ENCODE data around the gene ACSM6.

Gene ACSM6

DNA sequence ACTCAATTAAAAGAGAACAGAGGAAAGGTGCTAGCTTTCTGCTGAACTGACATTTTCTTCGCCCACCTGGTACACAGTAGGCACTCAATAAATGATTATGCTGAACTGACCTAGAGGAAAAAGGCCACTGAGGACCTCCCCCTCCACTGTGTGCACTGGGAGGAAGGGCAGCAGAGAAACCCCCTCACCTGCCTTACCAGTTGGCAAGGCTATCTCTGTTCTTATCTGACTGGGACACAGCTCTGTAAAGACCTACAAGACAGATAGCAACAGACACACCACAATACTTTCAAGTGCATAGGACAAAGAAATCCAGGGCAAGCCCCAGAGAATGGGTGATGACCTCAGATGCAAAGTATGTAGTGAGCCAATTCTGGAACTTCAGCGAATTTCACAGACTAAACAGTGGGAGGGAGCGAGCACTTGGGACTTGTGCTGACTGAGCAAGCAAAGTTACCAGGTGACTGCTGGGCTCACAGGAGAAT lies 66.4 kb downstream of the ACSM6 start:
- H3K4me1 ChIP-seq (ENCODE audit: insufficient read depth, low read length) = peaks cover 26% of the 10 kb centered on the region
- H3K9ac ChIP-seq (ENCODE audit: low read depth, low read length) = peak overlapping the region; percentile 10; the same call in 1 of the 2 replicates
- WGBS = 77% methylated on average over 3 of the region's 3 CpGs
- H3K27ac ChIP-seq (ENCODE audit: low read depth, low read length) = peak overlapping the region; percentile 34
- H3K36me3 ChIP-seq (ENCODE audit: insufficient read depth, low read length) = peaks cover 70% of the 10 kb centered on the region
- no peak overlapping the region for H3K4me3 ChIP-seq (ENCODE audit: low read length)
- H3K27me3 ChIP-seq (ENCODE audit: insufficient read depth, low read length) = no peaks in the 10 kb centered on the region
- peaks cover 7% of the 10 kb centered on the region; the same call in 1 of the 2 replicates for H3K9me3 ChIP-seq (ENCODE audit: insufficient read depth, low read depth, low read length)

- 94% methylated on average over 4 of the region's 4 CpGs for WGBS
- peaks cover 70% of the 10 kb centered on the region for H3K36me3 ChIP-seq (ENCODE audit: insufficient read depth, low read length)
- H3K4me3 ChIP-seq (ENCODE audit: low read length) = no peak overlapping the region
- H3K9ac ChIP-seq (ENCODE audit: low read depth, low read length) = peak overlapping the region; percentile 10; the same call in 1 of the 2 replicates
- peaks cover 26% of the 10 kb centered on the region for H3K4me1 ChIP-seq (ENCODE audit: insufficient read depth, low read length)
- H3K9me3 ChIP-seq (ENCODE audit: insufficient read depth, low read depth, low read length) = peaks cover 7% of the 10 kb centered on the region; the same call in 1 of the 2 replicates
- H3K27ac ChIP-seq (ENCODE audit: low read depth, low read length) = peak overlapping the region; percentile 34; the same call in 1 of the 2 replicates
- H3K27me3 ChIP-seq (ENCODE audit: insufficient read depth, low read length) = no peaks in the 10 kb centered on the region
Observed at GRCh38 chr10:95260909-95261552, 67.0 kb downstream of the ACSM6 start.

- Histone ChIP-seq H3K27me3 (ENCODE audit: insufficient read depth, low read length) (no peaks in the 10 kb centered on the region), H3K4me1 (ENCODE audit: insufficient read depth, low read length) (peaks cover 32% of the 10 kb centered on the region), H3K4me3 (ENCODE audit: low read length) (no peak overlapping the region), H3K9me3 (ENCODE audit: insufficient read depth, low read depth, low read length) (peaks cover 4% of the 10 kb centered on the region; the same call in 1 of the 2 replicates), H3K36me3 (ENCODE audit: insufficient read depth, low read length) (peaks cover 71% of the 10 kb centered on the region), H3K27ac (ENCODE audit: low read depth, low read length) (no peak overlapping the region), H3K9ac (ENCODE audit: low read depth, low read length) (no peak overlapping the region)
- 94% methylated on average over 3 of the region's 3 CpGs for WGBS
Observed at GRCh38 chr10:95261926-95262325, 67.9 kb downstream of the ACSM6 start.

- Histone ChIP-seq H3K27ac (ENCODE audit: low read depth, low read length) (no peak overlapping the region), H3K27me3 (ENCODE audit: insufficient read depth, low read length) (no peaks in the 10 kb centered on the region), H3K36me3 (ENCODE audit: insufficient read depth, low read length) (peaks cover 71% of the 10 kb centered on the region), H3K4me3 (ENCODE audit: low read length) (no peak overlapping the region), H3K4me1 (ENCODE audit: insufficient read depth, low read length) (peaks cover 42% of the 10 kb centered on the region), H3K9me3 (ENCODE audit: insufficient read depth, low read depth, low read length) (peaks cover 2% of the 10 kb centered on the region; the same call in 1 of the 2 replicates), H3K9ac (ENCODE audit: low read depth, low read length) (no peak overlapping the region)
- 85% methylated on average over 5 of the region's 5 CpGs for WGBS
Observed at GRCh38 chr10:95262763-95263518, 68.9 kb downstream of the ACSM6 start.

DNA sequence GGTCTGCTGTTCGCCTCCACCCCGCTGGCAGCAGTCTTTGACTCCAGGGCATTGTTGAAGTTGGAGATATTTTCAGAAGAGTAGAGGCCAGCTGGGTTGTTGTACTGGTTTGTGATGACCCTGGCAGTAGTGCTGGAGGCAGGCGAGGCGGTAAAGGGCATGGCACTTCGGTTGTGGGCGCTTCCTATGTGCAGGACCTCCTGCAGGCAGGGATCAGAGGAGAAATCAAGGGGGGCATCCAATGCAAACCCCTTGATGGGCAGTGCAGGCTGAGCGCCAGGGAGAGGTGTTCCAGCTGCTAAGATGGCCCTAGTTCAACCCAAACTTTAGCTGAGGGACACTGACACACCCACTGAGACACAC lies 69.8 kb downstream of the ACSM6 start:
- H3K36me3 ChIP-seq (ENCODE audit: insufficient read depth, low read length) = peaks cover 71% of the 10 kb centered on the region
- no peak overlapping the region for H3K4me3 ChIP-seq (ENCODE audit: low read length)
- peak overlapping the region; percentile 76 for H3K27ac ChIP-seq (ENCODE audit: low read depth, low read length)
- H3K9ac ChIP-seq (ENCODE audit: low read depth, low read length) = no peak overlapping the region
- H3K27me3 ChIP-seq (ENCODE audit: insufficient read depth, low read length) = no peaks in the 10 kb centered on the region
- H3K4me1 ChIP-seq (ENCODE audit: insufficient read depth, low read length) = peaks cover 50% of the 10 kb centered on the region
- 83% methylated on average over 7 of the region's 7 CpGs for WGBS
- H3K9me3 ChIP-seq (ENCODE audit: insufficient read depth, low read depth, low read length) = no peaks in the 10 kb centered on the region

- peaks cover 51% of the 10 kb centered on the region for H3K4me1 ChIP-seq (ENCODE audit: insufficient read depth, low read length)
- no peaks in the 10 kb centered on the region for H3K27me3 ChIP-seq (ENCODE audit: insufficient read depth, low read length)
- no peaks in the 10 kb centered on the region for H3K9me3 ChIP-seq (ENCODE audit: insufficient read depth, low read depth, low read length)
- peak overlapping the region; percentile 92 for H3K27ac ChIP-seq (ENCODE audit: low read depth, low read length)
- H3K36me3 ChIP-seq (ENCODE audit: insufficient read depth, low read length) = peaks cover 70% of the 10 kb centered on the region
- 0 out of 2 replicates have a peak overlapping the region, but pooled peaks have one; percentile 6 for H3K4me3 ChIP-seq (ENCODE audit: low read length)
- 28% methylated on average over 6 of the region's 6 CpGs for WGBS
- peak overlapping the region; percentile 52; the same call in 1 of the 2 replicates for H3K9ac ChIP-seq (ENCODE audit: low read depth, low read length)
Observed at GRCh38 chr10:95264227-95265051, 70.4 kb downstream of the ACSM6 start.

- peaks cover 51% of the 10 kb centered on the region for H3K4me1 ChIP-seq (ENCODE audit: insufficient read depth, low read length)
- no peak overlapping the region for H3K4me3 ChIP-seq (ENCODE audit: low read length)
- 96% methylated on average over 8 of the region's 8 CpGs for WGBS
- no peaks in the 10 kb centered on the region for H3K9me3 ChIP-seq (ENCODE audit: insufficient read depth, low read depth, low read length)
- peak overlapping the region; percentile 52; the same call in 1 of the 2 replicates for H3K27ac ChIP-seq (ENCODE audit: low read depth, low read length)
- H3K36me3 ChIP-seq (ENCODE audit: insufficient read depth, low read length) = peaks cover 69% of the 10 kb centered on the region
- H3K9ac ChIP-seq (ENCODE audit: low read depth, low read length) = no peak overlapping the region
- H3K27me3 ChIP-seq (ENCODE audit: insufficient read depth, low read length) = no peaks in the 10 kb centered on the region
Observed at GRCh38 chr10:95265572-95265971, 71.5 kb downstream of the ACSM6 start.

GRCh38 chr10:95266674-95267095 lies 72.6 kb downstream of the ACSM6 start:
- Histone ChIP-seq H3K27me3 (ENCODE audit: insufficient read depth, low read length) (no peaks in the 10 kb centered on the region), H3K4me1 (ENCODE audit: insufficient read depth, low read length) (peaks cover 43% of the 10 kb centered on the region), H3K27ac (ENCODE audit: low read depth, low read length) (peak overlapping the region; percentile 67), H3K9me3 (ENCODE audit: insufficient read depth, low read depth, low read length) (no peaks in the 10 kb centered on the region), H3K36me3 (ENCODE audit: insufficient read depth, low read length) (peaks cover 69% of the 10 kb centered on the region), H3K4me3 (ENCODE audit: low read length) (no peak overlapping the region), H3K9ac (ENCODE audit: low read depth, low read length) (peak overlapping the region; percentile 42; the same call in 1 of the 2 replicates)
- 100% methylated on average over 1 of the region's 1 CpG for WGBS

GRCh38 chr10:95267251-95267650 lies 73.2 kb downstream of the ACSM6 start:
- WGBS = 89% methylated on average over 1 of the region's 3 CpGs
- Histone ChIP-seq H3K4me3 (ENCODE audit: low read length) (no peak overlapping the region), H3K27ac (ENCODE audit: low read depth, low read length) (peak overlapping the region; percentile 57; the same call in 1 of the 2 replicates), H3K27me3 (ENCODE audit: insufficient read depth, low read length) (no peaks in the 10 kb centered on the region), H3K9ac (ENCODE audit: low read depth, low read length) (0 out of 2 replicates have a peak overlapping the region, but pooled peaks have one; percentile 42), H3K4me1 (ENCODE audit: insufficient read depth, low read length) (peaks cover 43% of the 10 kb centered on the region), H3K36me3 (ENCODE audit: insufficient read depth, low read length) (peaks cover 68% of the 10 kb centered on the region), H3K9me3 (ENCODE audit: insufficient read depth, low read depth, low read length) (no peaks in the 10 kb centered on the region)

DNA sequence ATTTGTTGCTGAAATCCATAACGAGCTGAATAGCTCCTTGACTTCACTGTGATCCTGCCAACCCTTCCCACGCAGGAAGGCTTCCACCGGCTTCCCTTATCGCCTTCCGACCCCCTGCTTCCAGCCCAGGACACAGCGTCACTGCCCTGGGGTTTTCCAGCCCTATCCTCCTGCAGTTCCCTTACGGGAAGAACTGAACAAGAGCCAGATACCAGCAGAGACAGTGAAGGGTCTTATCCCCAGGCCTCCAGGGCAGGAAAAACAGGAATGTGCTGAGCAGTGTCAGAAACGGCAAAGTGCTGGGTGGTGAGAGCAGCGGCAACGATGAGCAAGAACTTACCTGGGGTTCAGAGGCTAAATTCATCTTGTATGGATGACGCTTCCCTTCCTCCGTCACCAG lies 74.4 kb downstream of the ACSM6 start:
- H3K9me3 ChIP-seq (ENCODE audit: insufficient read depth, low read depth, low read length) = no peaks in the 10 kb centered on the region
- no peak overlapping the region for H3K4me3 ChIP-seq (ENCODE audit: low read length)
- 83% methylated on average over 12 of the region's 12 CpGs for WGBS
- H3K27ac ChIP-seq (ENCODE audit: low read depth, low read length) = peak overlapping the region; percentile 52; the same call in 1 of the 2 replicates
- H3K27me3 ChIP-seq (ENCODE audit: insufficient read depth, low read length) = no peaks in the 10 kb centered on the region
- no peak overlapping the region for H3K9ac ChIP-seq (ENCODE audit: low read depth, low read length)
- peaks cover 57% of the 10 kb centered on the region for H3K36me3 ChIP-seq (ENCODE audit: insufficient read depth, low read length)
- peaks cover 39% of the 10 kb centered on the region for H3K4me1 ChIP-seq (ENCODE audit: insufficient read depth, low read length)
